PC-3 (cell line): ENCODE data around the gene VTI1A.

Experiments
- EZH2 ChIP-seq: fragments of 300-600 bp; sonication (generic); IDR thresholded peaks from one replicate; pipeline ENCODE4 v1.6.1; 2017; ENCODE audit warnings: antibody characterized with exemption, mild to moderate bottlenecking, low read length; ENCODE audit not compliant: unreplicated experiment
- EZH2phosphoT487 ChIP-seq: fragments of 300-600 bp; sonication (generic); IDR thresholded peaks from 2 replicates; pipeline ENCODE4 v1.6.1; 2018; ENCODE audit warnings: mild to moderate bottlenecking, antibody characterized with exemption, low read length, borderline replicate concordance
- TF ChIP-seq, protein P1 (sequence below): fragments of 300-600 bp; sonication (generic); conservative IDR thresholded peaks from 2 replicates; pipeline ENCODE4 v1.5.1; 2017; ENCODE audit warnings: antibody characterized with exemption, low read depth, mild to moderate bottlenecking, low read length

DNA sequence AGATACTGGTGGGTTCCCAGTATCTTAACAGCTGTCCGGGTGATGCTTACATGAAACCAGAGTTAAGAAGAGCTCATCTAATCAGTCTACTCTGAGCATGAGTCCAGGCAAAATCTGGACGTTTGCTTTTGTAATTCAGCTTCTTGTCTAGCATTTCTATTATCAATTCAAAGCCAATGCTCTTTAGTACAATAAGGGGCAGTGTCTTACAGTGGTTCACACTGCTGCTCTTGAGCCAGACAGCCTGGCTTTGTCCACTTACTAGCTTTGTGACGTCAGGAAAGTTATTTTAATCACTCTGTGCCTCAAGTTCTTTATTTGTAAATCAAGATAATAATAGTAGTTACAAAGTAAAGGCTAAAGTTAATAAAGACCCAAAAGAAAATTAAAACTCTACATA lies 275.7 kb downstream of the VTI1A start:
- TF ChIP-seq, protein P1, sequence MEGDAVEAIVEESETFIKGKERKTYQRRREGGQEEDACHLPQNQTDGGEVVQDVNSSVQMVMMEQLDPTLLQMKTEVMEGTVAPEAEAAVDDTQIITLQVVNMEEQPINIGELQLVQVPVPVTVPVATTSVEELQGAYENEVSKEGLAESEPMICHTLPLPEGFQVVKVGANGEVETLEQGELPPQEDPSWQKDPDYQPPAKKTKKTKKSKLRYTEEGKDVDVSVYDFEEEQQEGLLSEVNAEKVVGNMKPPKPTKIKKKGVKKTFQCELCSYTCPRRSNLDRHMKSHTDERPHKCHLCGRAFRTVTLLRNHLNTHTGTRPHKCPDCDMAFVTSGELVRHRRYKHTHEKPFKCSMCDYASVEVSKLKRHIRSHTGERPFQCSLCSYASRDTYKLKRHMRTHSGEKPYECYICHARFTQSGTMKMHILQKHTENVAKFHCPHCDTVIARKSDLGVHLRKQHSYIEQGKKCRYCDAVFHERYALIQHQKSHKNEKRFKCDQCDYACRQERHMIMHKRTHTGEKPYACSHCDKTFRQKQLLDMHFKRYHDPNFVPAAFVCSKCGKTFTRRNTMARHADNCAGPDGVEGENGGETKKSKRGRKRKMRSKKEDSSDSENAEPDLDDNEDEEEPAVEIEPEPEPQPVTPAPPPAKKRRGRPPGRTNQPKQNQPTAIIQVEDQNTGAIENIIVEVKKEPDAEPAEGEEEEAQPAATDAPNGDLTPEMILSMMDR: no peak
- TF ChIP-seq EZH2phosphoT487 (no peak), EZH2 (no peak)
